ENCODE results near the gene ZNF660. TPM values are rescaled to one million over a fixed set of nuclear protein-coding genes. Genes with fewer than 3 reads are reported as not detected.
"Not testable (repeated sequence)": the region's sequence is repeated elsewhere in the genome, so short reads cannot be mapped to it uniquely, and the experiment has no call there.

The ZNF660 gene
- total RNA-seq (under 1 TPM; 0.06 to 0.61 TPM), polyA plus RNA-seq (under 1 TPM in 1 of 2 donors, not detected in 1; 0.09 TPM)

GRCh38 chr3:44584646-44585501 is at the start of gene ZNF660:
Gene ZNF660 (plus strand): TSS chr3:44584964. CDS start chr3:44594194, 9,230 bp downstream.
- H3K9me3 ChIP-seq (ENCODE audit: control insufficient read depth in 1 of 2, low read length in 2 of 2) = no peaks in the 10 kb centered on the region
- H3K27ac Mint-ChIP-seq = peak within 1 kb of the TSS in 1 of 7 donors; percentile 3
- H3K27ac ChIP-seq (ENCODE audit: low read depth, low read length) = no peak within 1 kb of the TSS
- H3K36me3 Mint-ChIP-seq = peaks cover 0 to 21% of the 10 kb centered on the region in 2 donors
- POLR2A ChIA-PET (ENCODE audit: partially characterized antibody) = no interaction called here
- intact Hi-C loops (cut with micrococcal nuclease) = no loop called here
- DNase-seq = peak in 1 of 5 donors; percentile 21
- H3K9me3 Mint-ChIP-seq = peaks cover 4 to 47% (median 34%) of the 10 kb centered on the region in 8 donors
- peaks cover 46 to 54% of the 10 kb centered on the region in 2 donors for H3K27me3 Mint-ChIP-seq
- no peaks in the 10 kb centered on the region for H3K36me3 ChIP-seq (ENCODE audit: insufficient read depth, low read length)
- H3K4me3 Mint-ChIP-seq = peak within 1 kb of the TSS in 2 of 8 donors; percentile 40 to 51
- H3K4me1 ChIP-seq (ENCODE audit: insufficient read depth, low read length) = no peaks in the 10 kb centered on the region
- H3K27me3 ChIP-seq (ENCODE audit: insufficient read depth, low read length) = peaks cover 5% of the 10 kb centered on the region
- CTCF ChIA-PET (ENCODE audit: partially characterized antibody) = no interaction called here
- peaks cover 0 to 6% (median 2%) of the 10 kb centered on the region in 4 donors for H3K4me1 Mint-ChIP-seq
- no peak within 1 kb of the TSS for H3K4me3 ChIP-seq (ENCODE audit: low read length in 2 of 2)

- ChIA-PET POLR2A (ENCODE audit: partially characterized antibody) (no interaction called here), CTCF (ENCODE audit: partially characterized antibody) (interaction anchor here (6.0 kb wide), 1 partner anchor 379 kb away, joined by 92 read pairs; no protein-coding TSS in a partner anchor)
- Histone ChIP-seq H3K9me3 (ENCODE audit: control insufficient read depth in 1 of 2, low read length in 2 of 2) (no peaks in the 10 kb centered on the region), H3K27me3 (ENCODE audit: insufficient read depth, low read length) (no peaks in the 10 kb centered on the region), H3K36me3 (ENCODE audit: insufficient read depth, low read length) (no peaks in the 10 kb centered on the region), H3K4me3 (ENCODE audit: low read length in 2 of 2) (no peak overlapping the region), H3K4me1 (ENCODE audit: insufficient read depth, low read length) (no peaks in the 10 kb centered on the region), H3K27ac (ENCODE audit: low read depth, low read length) (no peak overlapping the region)
- DNase-seq = no peak
- Mint-ChIP-seq H3K4me3 (no peak overlapping the region), H3K4me1 (peaks cover 0 to 2% (median under 1%) of the 10 kb centered on the region in 4 donors), H3K36me3 (no peaks in the 10 kb centered on the region), H3K27me3 (peaks cover 29 to 40% of the 10 kb centered on the region in 2 donors), H3K27ac (no peak overlapping the region), H3K9me3 (no peaks in the 10 kb centered on the region)
- intact Hi-C loops (cut with micrococcal nuclease) = no loop called here
These were observed 49.4 kb upstream of the ZNF660 start for GRCh38 chr3:44535364-44535763.

- intact Hi-C loops (cut with micrococcal nuclease); H3K4me3 ChIP-seq (ENCODE audit: low read length in 2 of 2); H3K36me3 Mint-ChIP-seq; H3K9me3 ChIP-seq (ENCODE audit: control insufficient read depth in 1 of 2, low read length in 2 of 2); H3K27ac Mint-ChIP-seq; H3K4me1 ChIP-seq (ENCODE audit: insufficient read depth, low read length); H3K27me3 ChIP-seq (ENCODE audit: insufficient read depth, low read length); H3K36me3 ChIP-seq (ENCODE audit: insufficient read depth, low read length); CTCF ChIA-PET (ENCODE audit: partially characterized antibody); POLR2A ChIA-PET (ENCODE audit: partially characterized antibody); H3K4me1 Mint-ChIP-seq; H3K9me3 Mint-ChIP-seq; DNase-seq; H3K4me3 Mint-ChIP-seq; H3K27ac ChIP-seq (ENCODE audit: low read depth, low read length): not testable (repeated sequence)
- peaks cover 13 to 15% of the 10 kb centered on the region in 2 donors for H3K27me3 Mint-ChIP-seq
These were observed 40.0 kb upstream of the ZNF660 start for GRCh38 chr3:44544811-44545210.

- POLR2A ChIA-PET (ENCODE audit: partially characterized antibody) = interaction anchor here (0.6 to 2.4 kb wide), 7 partner anchors 22 to 216 kb away, joined by 3 to 17 read pairs (median 6); partner anchors contain the start of genes KIAA1143, KIF15, TCAIM and ZNF197
- Histone ChIP-seq H3K4me3 (ENCODE audit: low read length in 2 of 2) (peak within 1 kb of the TSS; percentile 81 to 88), H3K4me1 (ENCODE audit: insufficient read depth, low read length) (peaks cover 10% of the 10 kb centered on the region), H3K36me3 (ENCODE audit: insufficient read depth, low read length) (no peaks in the 10 kb centered on the region), H3K27ac (ENCODE audit: low read depth, low read length) (peak within 1 kb of the TSS; percentile 38), H3K9me3 (ENCODE audit: control insufficient read depth in 1 of 2, low read length in 2 of 2) (no peaks in the 10 kb centered on the region), H3K27me3 (ENCODE audit: insufficient read depth, low read length) (no peaks in the 10 kb centered on the region)
- peak in 4 of 5 donors; percentile 15 to 38 (median 31) for DNase-seq
- Mint-ChIP-seq H3K27me3 (peaks cover 0 to 4% of the 10 kb centered on the region in 2 donors), H3K4me3 (peak within 1 kb of the TSS; percentile 87 to 96 (median 92)), H3K4me1 (peaks cover 14 to 22% (median 17%) of the 10 kb centered on the region in 4 donors), H3K27ac (peak within 1 kb of the TSS; percentile 43 to 95 (median 90)), H3K9me3 (peaks cover 0 to 1% (median 0%) of the 10 kb centered on the region in 8 donors), H3K36me3 (peaks cover 16 to 17% of the 10 kb centered on the region in 2 donors)
- intact Hi-C loops (cut with micrococcal nuclease) = loop anchor here (1.0 kb wide), 1 partner anchor 45 kb away; no protein-coding TSS in a partner anchor
- CTCF ChIA-PET (ENCODE audit: partially characterized antibody) = interaction anchor here (1.1 to 1.3 kb wide), 2 partner anchors 21 to 205 kb away, joined by 3 to 4 read pairs; no protein-coding TSS in a partner anchor
These were observed 29.9 kb upstream of the ZNF660 start, which contains the start of gene ZKSCAN7 for GRCh38 chr3:44554626-44555592. Gene ZKSCAN7 (plus strand): TSS chr3:44555193. CDS start chr3:44557048, 1,855 bp downstream.

- DNase-seq = no peak
- Histone ChIP-seq H3K4me3 (ENCODE audit: low read length in 2 of 2) (peak overlapping the region; percentile 81 to 88), H3K4me1 (ENCODE audit: insufficient read depth, low read length) (peaks cover 10% of the 10 kb centered on the region), H3K36me3 (ENCODE audit: insufficient read depth, low read length) (no peaks in the 10 kb centered on the region), H3K27ac (ENCODE audit: low read depth, low read length) (no peak overlapping the region), H3K27me3 (ENCODE audit: insufficient read depth, low read length) (no peaks in the 10 kb centered on the region), H3K9me3 (ENCODE audit: control insufficient read depth in 1 of 2, low read length in 2 of 2) (no peaks in the 10 kb centered on the region)
- H3K4me3 Mint-ChIP-seq = peak overlapping the region; percentile 87 to 96 (median 92)
- peaks cover 17 to 23% of the 10 kb centered on the region in 2 donors for H3K36me3 Mint-ChIP-seq
- H3K27ac Mint-ChIP-seq = peak overlapping the region in 6 of 7 donors; percentile 51 to 95 (median 91)
- peaks cover 14 to 22% (median 17%) of the 10 kb centered on the region in 4 donors for H3K4me1 Mint-ChIP-seq
- ChIA-PET POLR2A (ENCODE audit: partially characterized antibody) (interaction anchor here (1.0 to 2.4 kb wide), 6 partner anchors 19 to 217 kb away, joined by 3 to 17 read pairs (median 7); partner anchors contain the start of genes KIAA1143, KIF15, TCAIM and ZNF197), CTCF (ENCODE audit: partially characterized antibody) (interaction anchor here (1.1 to 1.3 kb wide), 2 partner anchors 22 to 204 kb away, joined by 3 to 4 read pairs; no protein-coding TSS in a partner anchor)
- peaks cover 0 to 1% (median 0%) of the 10 kb centered on the region in 8 donors for H3K9me3 Mint-ChIP-seq
- H3K27me3 Mint-ChIP-seq = peaks cover 0 to 4% of the 10 kb centered on the region in 2 donors
- intact Hi-C loops (cut with micrococcal nuclease) = loop anchor here (1.0 kb wide), 1 partner anchor 45 kb away; no protein-coding TSS in a partner anchor
These were observed 29.0 kb upstream of the ZNF660 start for GRCh38 chr3:44555723-44556122.

GRCh38 chr3:44557074-44557473 is 27.7 kb upstream of the ZNF660 start:
- Mint-ChIP-seq H3K36me3 (peaks cover 24 to 32% of the 10 kb centered on the region in 2 donors), H3K4me1 (peaks cover 14 to 22% (median 17%) of the 10 kb centered on the region in 4 donors), H3K9me3 (peaks cover 0 to 6% (median 2%) of the 10 kb centered on the region in 8 donors), H3K27ac (no peak overlapping the region), H3K27me3 (no peaks in the 10 kb centered on the region), H3K4me3 (peak overlapping the region in 2 of 8 donors; percentile 40 to 46)
- Histone ChIP-seq H3K27ac (ENCODE audit: low read depth, low read length) (no peak overlapping the region), H3K27me3 (ENCODE audit: insufficient read depth, low read length) (no peaks in the 10 kb centered on the region), H3K9me3 (ENCODE audit: control insufficient read depth in 1 of 2, low read length in 2 of 2) (no peaks in the 10 kb centered on the region), H3K36me3 (ENCODE audit: insufficient read depth, low read length) (no peaks in the 10 kb centered on the region), H3K4me3 (ENCODE audit: low read length in 2 of 2) (no peak overlapping the region), H3K4me1 (ENCODE audit: insufficient read depth, low read length) (peaks cover 10% of the 10 kb centered on the region)
- no peak for DNase-seq
- POLR2A ChIA-PET (ENCODE audit: partially characterized antibody) = interaction anchor here (1.3 kb wide), 1 partner anchor 47 kb away, joined by 3 read pairs; no protein-coding TSS in a partner anchor
- CTCF ChIA-PET (ENCODE audit: partially characterized antibody) = no interaction called here
- intact Hi-C loops (cut with micrococcal nuclease) = no loop called here

All from CD4-positive, alpha-beta memory T cell (primary cell).